Thymus (tissue), 11 donors: ENCODE results near the gene NRXN3. TPM values are rescaled to one million over a fixed set of nuclear protein-coding genes. Genes with fewer than 3 reads are reported as not detected.

ENCODE experiments used
- DNase-seq, 9 donors: peaks; one replicate each; pipeline ENCODE4 v3.0.0-alpha.2; 2013; ENCODE audit warnings: low spot score in 9 of 9, low read depth in 6 of 9, missing footprints in 1 of 9
- H3K27ac ChIP-seq, 2 donors: one replicate each; pipeline ENCODE4 v1.5.1; 2013; ENCODE audit warnings: control low read depth in 1 of 2, low read depth in 1 of 2, low read length in 1 of 2, mild to moderate bottlenecking in 1 of 2, moderate library complexity in 1 of 2
- H3K27me3 ChIP-seq, 2 donors: one replicate each; pipeline ENCODE4 v1.5.1; 2013; ENCODE audit warnings: low read length in 1 of 2; ENCODE audit not compliant: control insufficient read depth in 2 of 2, insufficient read depth in 1 of 2
- H3K36me3 ChIP-seq, 2 donors: one replicate each; pipeline ENCODE4 v1.5.1; 2013; ENCODE audit warnings: low read length in 1 of 2, mild to moderate bottlenecking in 1 of 2, moderate library complexity in 1 of 2; ENCODE audit not compliant: control insufficient read depth in 2 of 2, insufficient read depth in 2 of 2
- H3K4me1 ChIP-seq, 2 donors: one replicate each; pipeline ENCODE4 v1.5.1; 2013; ENCODE audit warnings: low read length in 2 of 2; ENCODE audit not compliant: control insufficient read depth in 2 of 2, insufficient read depth in 2 of 2
- H3K4me3 ChIP-seq, 2 donors: one replicate each; pipeline ENCODE4 v1.5.1; 2013; ENCODE audit warnings: low read length in 2 of 2, control low read depth in 1 of 2, mild to moderate bottlenecking in 1 of 2
- H3K9me3 ChIP-seq, 2 donors: one replicate each; pipeline ENCODE4 v1.5.1; 2013; ENCODE audit warnings: low read length in 1 of 2, mild to moderate bottlenecking in 1 of 2; ENCODE audit not compliant: control insufficient read depth in 2 of 2, insufficient read depth in 1 of 2
- WGBS: extraction: QIAGEN DNeasy Blood & Tissue Kit; methylation state at CpG from one replicate; pipeline ENCODE4 v1.1.7; 2013; 5-methylcytosine and 5-hydroxymethylcytosine counted together
- polyA plus RNA-seq: library from polyadenylated mRNA; stranded (reverse); fragments of 200-250 nt; gene quantifications from one replicate; pipeline ENCODE4 v1.2.3, GENCODE V29; 2013
- total RNA-seq: library from RNA; stranded (reverse); fragments of 120-200 nt; gene quantifications from one replicate; pipeline ENCODE4 v1.2.4, GENCODE V29; 2013
- donor health status: healthy.

The NRXN3 gene
- total and polyA plus RNA-seq, 2 donors = 1.5 to 3.7 TPM

GRCh38 chr14:78617735-78618134 lies 447.6 kb downstream of the NRXN3 start:
- no peak overlapping the region for H3K27ac ChIP-seq
- no peaks in the 10 kb centered on the region for H3K4me1 ChIP-seq
- H3K4me3 ChIP-seq = no peak overlapping the region
- no peaks in the 10 kb centered on the region for H3K9me3 ChIP-seq
- H3K36me3 ChIP-seq = no peaks in the 10 kb centered on the region
- DNase-seq = no peak
- H3K27me3 ChIP-seq = no peaks in the 10 kb centered on the region
- 85% methylated on average over 5 of the region's 5 CpGs for WGBS

DNA sequence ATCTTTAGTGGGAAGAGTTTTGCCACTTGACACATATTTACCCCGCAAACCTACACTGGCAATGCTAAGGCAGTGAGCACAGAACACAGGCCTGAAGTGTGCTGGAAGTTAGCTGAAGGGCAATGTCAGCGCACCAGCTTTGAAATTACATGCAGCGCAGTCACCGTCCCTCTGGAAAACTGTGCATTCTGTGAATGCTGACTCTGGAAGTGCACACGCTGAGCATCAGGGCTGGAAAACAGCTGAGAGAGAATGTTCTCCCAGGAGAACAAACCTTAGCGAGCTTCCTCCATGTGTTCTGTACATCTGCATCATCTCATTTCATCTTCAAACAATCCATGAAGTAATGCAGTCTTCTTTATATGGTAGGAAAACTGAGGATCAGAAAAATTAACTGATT lies 448.2 kb downstream of the NRXN3 start:
- no peak for DNase-seq
- Histone ChIP-seq H3K27me3 (no peaks in the 10 kb centered on the region), H3K27ac (no peak overlapping the region), H3K4me1 (no peaks in the 10 kb centered on the region), H3K4me3 (no peak overlapping the region), H3K9me3 (no peaks in the 10 kb centered on the region), H3K36me3 (no peaks in the 10 kb centered on the region)
- 93% methylated on average over 6 of the region's 6 CpGs for WGBS

DNA sequence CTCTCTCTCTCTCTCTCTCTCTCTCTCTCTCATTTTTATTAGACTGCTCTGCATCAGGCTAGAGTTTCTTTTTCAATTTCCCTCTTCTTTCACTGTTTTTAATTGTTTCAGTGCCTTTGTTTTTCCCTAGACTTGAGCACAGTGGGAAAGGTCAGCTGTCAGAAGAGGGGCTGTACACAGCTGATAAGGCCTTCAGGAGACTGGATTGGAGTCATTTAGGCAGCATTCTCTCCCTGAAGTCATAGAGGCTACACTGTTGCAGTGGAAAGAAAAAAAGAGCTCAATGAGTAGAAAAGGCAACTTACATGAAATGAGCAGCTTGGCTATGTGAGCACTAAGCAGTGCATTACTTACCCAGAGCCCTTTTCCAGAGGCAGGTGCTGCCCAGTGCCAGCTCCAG lies 456.9 kb downstream of the NRXN3 start:
- no peaks in the 10 kb centered on the region for H3K9me3 ChIP-seq
- no peaks in the 10 kb centered on the region for H3K4me1 ChIP-seq
- no peak overlapping the region for H3K4me3 ChIP-seq
- no peak for DNase-seq
- H3K27ac ChIP-seq = no peak overlapping the region
- no peaks in the 10 kb centered on the region for H3K27me3 ChIP-seq
- H3K36me3 ChIP-seq = no peaks in the 10 kb centered on the region

DNA sequence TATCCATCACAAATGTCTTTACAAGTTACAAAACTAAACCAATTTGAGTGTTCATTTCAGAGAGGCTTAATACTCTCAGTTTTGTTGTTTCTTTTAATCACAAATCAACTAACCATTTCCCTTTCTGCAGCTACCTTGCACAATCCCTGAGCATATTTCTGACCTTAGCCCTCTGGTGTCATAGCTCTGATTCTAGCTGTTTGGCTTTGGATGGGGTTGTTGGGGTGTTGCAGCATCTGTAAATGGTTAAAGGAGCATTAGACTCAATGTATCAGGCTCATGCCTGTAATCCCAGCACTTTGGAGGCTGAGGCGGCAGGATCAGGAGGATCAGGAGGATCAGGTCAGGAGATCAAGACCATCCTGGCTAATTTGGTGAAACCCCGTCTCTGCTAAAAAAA lies 461.4 kb downstream of the NRXN3 start:
- Histone ChIP-seq H3K4me3 (no peak overlapping the region), H3K36me3 (no peaks in the 10 kb centered on the region), H3K4me1 (no peaks in the 10 kb centered on the region), H3K27me3 (no peaks in the 10 kb centered on the region), H3K27ac (no peak overlapping the region), H3K9me3 (no peaks in the 10 kb centered on the region)
- DNase-seq = no peak
- WGBS = 98% methylated on average over 2 of the region's 2 CpGs

GRCh38 chr14:78633752-78634151 lies 463.6 kb downstream of the NRXN3 start:
- no peaks in the 10 kb centered on the region for H3K27me3 ChIP-seq
- DNase-seq = no peak
- H3K36me3 ChIP-seq = no peaks in the 10 kb centered on the region
- H3K4me1 ChIP-seq = no peaks in the 10 kb centered on the region
- no peak overlapping the region for H3K4me3 ChIP-seq
- no peaks in the 10 kb centered on the region for H3K9me3 ChIP-seq
- no peak overlapping the region for H3K27ac ChIP-seq

DNA sequence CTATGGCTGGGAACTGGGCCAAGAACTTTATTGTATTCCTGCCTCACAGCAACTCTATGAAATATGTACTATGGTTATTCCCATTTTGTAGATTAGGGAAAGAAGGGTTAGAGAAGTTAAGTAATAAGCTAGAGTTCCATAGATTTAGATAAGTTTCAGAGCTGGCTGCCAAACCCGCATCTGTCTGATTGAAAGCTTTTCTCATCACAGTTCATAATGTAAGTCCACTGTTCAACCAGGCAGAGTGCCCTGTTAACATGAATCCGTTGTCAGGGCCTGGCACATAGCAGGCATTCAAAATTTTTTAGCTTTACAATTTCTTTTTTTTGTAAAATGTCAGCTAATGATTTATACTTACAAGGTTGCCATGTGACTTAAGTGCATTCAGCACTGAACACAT lies 467.3 kb downstream of the NRXN3 start:
- no peaks in the 10 kb centered on the region for H3K27me3 ChIP-seq
- no peak overlapping the region for H3K27ac ChIP-seq
- no peaks in the 10 kb centered on the region for H3K9me3 ChIP-seq
- DNase-seq = no peak
- WGBS = 72% methylated on average over 2 of the region's 2 CpGs
- H3K4me3 ChIP-seq = no peak overlapping the region
- no peaks in the 10 kb centered on the region for H3K36me3 ChIP-seq
- no peaks in the 10 kb centered on the region for H3K4me1 ChIP-seq

DNA sequence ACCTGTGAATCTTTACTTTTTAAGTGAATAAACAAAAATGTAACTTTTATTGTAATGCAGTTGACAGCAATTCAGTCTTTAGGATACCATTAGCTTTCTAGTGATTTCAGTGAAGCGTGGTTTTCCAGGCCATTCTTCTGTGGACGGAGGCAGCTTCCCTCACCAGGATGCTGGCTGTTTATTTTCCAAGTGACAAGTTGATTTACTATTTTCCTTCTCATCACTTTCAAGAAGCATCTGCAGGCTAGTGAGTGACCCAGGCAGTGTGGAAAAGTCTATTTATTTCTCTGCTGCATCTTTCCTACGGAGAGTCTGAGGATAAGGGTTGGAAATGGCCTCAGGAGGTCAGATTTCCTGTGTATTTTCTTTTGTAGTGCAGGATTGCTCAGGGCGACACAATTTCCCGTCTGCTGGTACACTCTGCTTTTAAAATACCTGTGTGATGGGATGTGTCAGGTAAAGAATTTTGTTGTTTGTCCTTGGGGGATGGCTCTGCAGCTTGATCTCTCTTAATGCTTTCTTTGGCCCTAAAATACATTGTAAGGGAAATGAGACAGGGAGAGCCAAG lies 467.8 kb downstream of the NRXN3 start:
- Histone ChIP-seq H3K4me3 (no peak overlapping the region), H3K36me3 (no peaks in the 10 kb centered on the region), H3K27me3 (no peaks in the 10 kb centered on the region), H3K9me3 (no peaks in the 10 kb centered on the region), H3K4me1 (no peaks in the 10 kb centered on the region), H3K27ac (no peak overlapping the region)
- 28% methylated on average over 5 of the region's 5 CpGs for WGBS
- DNase-seq = no peak

GRCh38 chr14:78638926-78639325 lies 468.8 kb downstream of the NRXN3 start:
- WGBS = 78% methylated on average over 3 of the region's 3 CpGs
- H3K4me1 ChIP-seq = no peaks in the 10 kb centered on the region
- peak overlapping the region in 1 of 2 donors; percentile 53 for H3K27ac ChIP-seq
- H3K36me3 ChIP-seq = no peaks in the 10 kb centered on the region
- H3K9me3 ChIP-seq = no peaks in the 10 kb centered on the region
- no peak for DNase-seq
- H3K27me3 ChIP-seq = no peaks in the 10 kb centered on the region
- no peak overlapping the region for H3K4me3 ChIP-seq

- no peaks in the 10 kb centered on the region for H3K4me1 ChIP-seq
- no peak overlapping the region for H3K4me3 ChIP-seq
- no peaks in the 10 kb centered on the region for H3K36me3 ChIP-seq
- H3K27ac ChIP-seq = no peak overlapping the region
- 75% methylated on average over 22 of the region's 22 CpGs for WGBS
- no peaks in the 10 kb centered on the region for H3K9me3 ChIP-seq
- DNase-seq = no peak
- H3K27me3 ChIP-seq = no peaks in the 10 kb centered on the region
These were observed 474.8 kb downstream of the NRXN3 start for GRCh38 chr14:78644824-78645559.
